CD4-positive, alpha-beta memory T cell (primary cell): ENCODE results near the gene ANKRD33B. TPM values are rescaled to one million over a fixed set of nuclear protein-coding genes. Genes with fewer than 3 reads are reported as not detected.
"Not testable (repeated sequence)": the region's sequence is repeated elsewhere in the genome, so short reads cannot be mapped to it uniquely, and the experiment has no call there.

Source experiments
- CTCF ChIA-PET: fragments of 350-600 bp; sonication (Branson Sonifier 250); formaldehyde crosslinking; loops from one replicate; lab custom pipeline; 2021; ENCODE audit warnings: inconsistent platforms; ENCODE audit not compliant: partially characterized antibody; lab: Charles Lee
- POLR2A ChIA-PET: fragments of 350-600 bp; sonication (Branson Sonifier 250); formaldehyde crosslinking; loops from one replicate; lab custom pipeline; 2021; ENCODE audit not compliant: partially characterized antibody; lab: Charles Lee
- DNase-seq, 5 donors: peaks; one replicate each; pipeline versions ENCODE4 v3.0.0 to v3.0.0-alpha.2; 2020 to 2022; ENCODE audit warnings: mixed read lengths in 1 of 5
- H3K27ac ChIP-seq: one replicate; pipeline ENCODE4 v1.7.0; 2013; ENCODE audit warnings: low read depth, low read length
- H3K27me3 ChIP-seq: 2 replicates; pipeline ENCODE4 v1.7.0; 2013; ENCODE audit warnings: mild to moderate bottlenecking, low read length, moderate library complexity; ENCODE audit not compliant: insufficient read depth
- H3K36me3 ChIP-seq: 2 replicates; pipeline ENCODE4 v1.7.0; 2013; ENCODE audit warnings: mild to moderate bottlenecking, low read length, moderate library complexity; ENCODE audit not compliant: insufficient read depth
- H3K4me1 ChIP-seq: 2 replicates; pipeline ENCODE4 v1.7.0; 2013; ENCODE audit warnings: mild to moderate bottlenecking, low read length, moderate library complexity; ENCODE audit not compliant: insufficient read depth
- H3K4me3 ChIP-seq, 2 donors: one replicate each; pipeline ENCODE4 v1.7.0; 2013; ENCODE audit warnings: low read length in 2 of 2, mild to moderate bottlenecking in 1 of 2
- H3K9me3 ChIP-seq, 2 donors: one replicate each; pipeline ENCODE4 v1.7.0; 2013; ENCODE audit warnings: low read length in 2 of 2, control low read depth in 1 of 2; ENCODE audit not compliant: control insufficient read depth in 1 of 2
- H3K27ac Mint-ChIP-seq, 7 donors: one replicate each; pipeline ENCODE4 v1.8.0; 2020 to 2021; ENCODE audit warnings: mixed read lengths in 7 of 7, mild to moderate bottlenecking in 6 of 7, inconsistent platforms in 3 of 7, moderate library complexity in 3 of 7
- H3K27me3 Mint-ChIP-seq, 2 donors: one replicate each; pipeline ENCODE4 v1.8.0; 2020 to 2021; ENCODE audit warnings: mixed read lengths in 2 of 2
- H3K36me3 Mint-ChIP-seq, 2 donors: one replicate each; pipeline ENCODE4 v1.8.0; 2020 to 2021; ENCODE audit warnings: mixed read lengths in 2 of 2, inconsistent platforms in 1 of 2, mild to moderate bottlenecking in 1 of 2
- H3K4me1 Mint-ChIP-seq, 4 donors: one replicate each; pipeline ENCODE4 v1.8.0; 2020 to 2021; ENCODE audit warnings: mixed read lengths in 4 of 4, mild to moderate bottlenecking in 1 of 4
- H3K4me3 Mint-ChIP-seq, 8 donors: one replicate each; pipeline ENCODE4 v1.8.0; 2020 to 2021; ENCODE audit warnings: mixed read lengths in 8 of 8, mild to moderate bottlenecking in 7 of 8, moderate library complexity in 6 of 8, inconsistent platforms in 3 of 8
- H3K9me3 Mint-ChIP-seq, 8 donors: one replicate each; pipeline ENCODE4 v1.8.0; 2020 to 2021; ENCODE audit warnings: mixed read lengths in 8 of 8, mild to moderate bottlenecking in 5 of 8, inconsistent platforms in 3 of 8, moderate library complexity in 1 of 8
- intact Hi-C: fragments of 100-400 bp; cut with micrococcal nuclease; formaldehyde crosslinking; loops from one replicate; pipeline ENCODE4 v1.15.1; 2023
- polyA plus RNA-seq, 2 donors: library from polyadenylated mRNA; unstranded; fragments of 300-500 nt; fragmentation: Illumina TruSeq; gene quantifications; one replicate each; pipeline ENCODE4 v1.2.3, GENCODE V29; 2021
- total RNA-seq, 2 experiments: library from RNA; stranded (reverse); gene quantifications; one replicate each; pipeline ENCODE4 v1.2.3, GENCODE V29; 2021

The ANKRD33B gene
- total and polyA plus RNA-seq, 4 experiments from 2014 or later, result 0.05 to 2.3 (median 1.2) TPM

DNA sequence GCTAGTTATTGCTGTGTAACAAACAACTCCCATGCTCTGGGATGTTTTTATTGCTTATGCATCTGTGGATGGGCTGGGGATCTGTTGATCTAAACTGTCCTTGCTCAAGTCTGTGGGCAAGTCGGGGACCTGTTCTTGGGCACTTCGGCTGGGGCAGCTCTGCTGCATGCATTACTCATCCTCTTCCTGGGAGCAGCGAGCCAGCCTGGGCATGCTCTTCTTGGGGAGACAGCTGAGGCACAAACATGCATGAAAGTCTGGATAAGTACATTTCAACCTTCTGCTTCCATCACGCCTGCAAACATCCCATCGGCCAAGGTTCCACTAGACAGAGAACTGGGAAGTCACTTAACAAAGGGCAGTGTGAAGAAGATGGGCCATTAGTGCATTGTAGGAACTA, 66.3 kb downstream of the ANKRD33B start:
- H3K27me3 Mint-ChIP-seq, result peaks cover 0 to 4% of the 10 kb centered on the region in 2 donors
- no peaks in the 10 kb centered on the region for H3K27me3 ChIP-seq
- H3K27ac Mint-ChIP-seq, result peak overlapping the region in 1 of 7 donors; percentile 14
- H3K9me3 Mint-ChIP-seq, result no peaks in the 10 kb centered on the region
- H3K4me3 ChIP-seq, result no peak overlapping the region
- CTCF ChIA-PET, result interaction anchor here (7.0 to 7.4 kb wide), 2 partner anchors 177 to 345 kb away, joined by 144 to 188 read pairs; no protein-coding TSS in a partner anchor
- no peak overlapping the region for H3K27ac ChIP-seq
- H3K36me3 Mint-ChIP-seq, result no peaks in the 10 kb centered on the region
- peaks cover 41% of the 10 kb centered on the region for H3K4me1 ChIP-seq
- intact Hi-C loops, result loop anchor here (10.0 kb wide), 1 partner anchor 135 kb away; the partner anchor contains the start of gene DAP
- H3K4me1 Mint-ChIP-seq, result peaks cover 28 to 66% (median 45%) of the 10 kb centered on the region in 4 donors
- no peaks in the 10 kb centered on the region for H3K9me3 ChIP-seq
- H3K36me3 ChIP-seq, result no peaks in the 10 kb centered on the region
- peak overlapping the region in 2 of 8 donors; percentile 5 to 15 for H3K4me3 Mint-ChIP-seq
- DNase-seq, result no peak
- POLR2A ChIA-PET, result no interaction called here

- H3K4me3 ChIP-seq, POLR2A ChIA-PET, DNase-seq, H3K9me3 Mint-ChIP-seq, H3K36me3 ChIP-seq, H3K9me3 ChIP-seq, H3K36me3 Mint-ChIP-seq, H3K27me3 Mint-ChIP-seq, H3K27me3 ChIP-seq, H3K27ac ChIP-seq: not testable (repeated sequence)
- intact Hi-C loops, result loop anchor here (10.0 kb wide), 1 partner anchor 134 kb away; the partner anchor contains the start of gene DAP
- CTCF ChIA-PET, result interaction anchor here (7.0 kb wide), 1 partner anchor 345 kb away, joined by 144 read pairs; no protein-coding TSS in a partner anchor
- Mint-ChIP-seq H3K4me1 (peaks cover 32 to 72% (median 50%) of the 10 kb centered on the region in 4 donors), H3K27ac (peak overlapping the region in 2 of 7 donors; percentile 26 to 65), H3K4me3 (peak overlapping the region in 5 of 8 donors; percentile 33 to 81 (median 80))
- peaks cover 47% of the 10 kb centered on the region for H3K4me1 ChIP-seq
Observed at GRCh38 chr5:10630744-10631143, 66.9 kb downstream of the ANKRD33B start.

GRCh38 chr5:10631316-10631996, 67.6 kb downstream of the ANKRD33B start:
- Histone ChIP-seq H3K36me3 (no peaks in the 10 kb centered on the region), H3K27me3 (no peaks in the 10 kb centered on the region), H3K27ac (no peak overlapping the region), H3K9me3 (no peaks in the 10 kb centered on the region), H3K4me3 (no peak overlapping the region), H3K4me1 (peaks cover 50% of the 10 kb centered on the region)
- Mint-ChIP-seq H3K27me3 (peaks cover 0 to 4% of the 10 kb centered on the region in 2 donors), H3K27ac (peak overlapping the region in 6 of 7 donors; percentile 59 to 92 (median 89)), H3K4me1 (peaks cover 32 to 77% (median 52%) of the 10 kb centered on the region in 4 donors), H3K4me3 (peak overlapping the region in 7 of 8 donors; percentile 72 to 83 (median 80)), H3K36me3 (no peaks in the 10 kb centered on the region), H3K9me3 (no peaks in the 10 kb centered on the region)
- CTCF ChIA-PET, result no interaction called here
- intact Hi-C loops, result loop anchor here (10.0 kb wide), 1 partner anchor 133 kb away; the partner anchor contains the start of gene DAP
- DNase-seq, result no peak
- POLR2A ChIA-PET, result no interaction called here

GRCh38 chr5:10632110-10632761, 68.4 kb downstream of the ANKRD33B start:
- H3K27ac Mint-ChIP-seq, result peak overlapping the region in 6 of 7 donors; percentile 59 to 92 (median 89)
- no peak overlapping the region for H3K4me3 ChIP-seq
- H3K36me3 Mint-ChIP-seq, result no peaks in the 10 kb centered on the region
- DNase-seq, result peak in 4 of 5 donors; percentile 12 to 67 (median 14)
- H3K4me1 ChIP-seq, result peaks cover 48% of the 10 kb centered on the region
- CTCF ChIA-PET, result interaction anchor here (0.8 kb wide), 1 partner anchor 349 kb away, joined by 5 read pairs; no protein-coding TSS in a partner anchor
- peaks cover 29 to 79% (median 49%) of the 10 kb centered on the region in 4 donors for H3K4me1 Mint-ChIP-seq
- no peak overlapping the region for H3K27ac ChIP-seq
- H3K27me3 ChIP-seq, result no peaks in the 10 kb centered on the region
- H3K9me3 ChIP-seq, result no peaks in the 10 kb centered on the region
- H3K27me3 Mint-ChIP-seq, result peaks cover 0 to 4% of the 10 kb centered on the region in 2 donors
- H3K4me3 Mint-ChIP-seq, result peak overlapping the region; percentile 28 to 83 (median 78)
- H3K36me3 ChIP-seq, result no peaks in the 10 kb centered on the region
- POLR2A ChIA-PET, result no interaction called here
- no peaks in the 10 kb centered on the region for H3K9me3 Mint-ChIP-seq
- intact Hi-C loops, result loop anchor here (10.0 kb wide), 1 partner anchor 133 kb away; the partner anchor contains the start of gene DAP

- Mint-ChIP-seq H3K27me3 (peaks cover 0 to 4% of the 10 kb centered on the region in 2 donors), H3K4me1 (peaks cover 22 to 77% (median 42%) of the 10 kb centered on the region in 4 donors), H3K4me3 (peak overlapping the region; percentile 9 to 85 (median 78)), H3K36me3 (peaks cover 0 to 1% of the 10 kb centered on the region in 2 donors), H3K9me3 (peaks cover 0 to 3% (median 2%) of the 10 kb centered on the region in 8 donors), H3K27ac (peak overlapping the region in 6 of 7 donors; percentile 84 to 94 (median 91))
- ChIA-PET CTCF (interaction anchor here (1.1 kb wide), 1 partner anchor 52 kb away, joined by 3 read pairs; no protein-coding TSS in a partner anchor), POLR2A (no interaction called here)
- intact Hi-C loops, result loop anchor here (2.0 to 10.0 kb wide), 2 partner anchors 69 to 131 kb away; partner anchors contain the start of genes ANKRD33B and DAP
- H3K4me3 ChIP-seq, result no peak overlapping the region
- H3K27ac ChIP-seq, result peak overlapping the region; percentile 20
- H3K36me3 ChIP-seq, result no peaks in the 10 kb centered on the region
- H3K9me3 ChIP-seq, result no peaks in the 10 kb centered on the region
- H3K27me3 ChIP-seq, result no peaks in the 10 kb centered on the region
- H3K4me1 ChIP-seq, result peaks cover 42% of the 10 kb centered on the region
- peak; percentile 28 to 73 (median 38) for DNase-seq
Observed at GRCh38 chr5:10633271-10634049, 69.6 kb downstream of the ANKRD33B start.

GRCh38 chr5:10634050-10634449, 70.2 kb downstream of the ANKRD33B start:
- Histone ChIP-seq H3K4me1 (peaks cover 42% of the 10 kb centered on the region), H3K27ac (no peak overlapping the region), H3K4me3 (no peak overlapping the region), H3K36me3 (no peaks in the 10 kb centered on the region), H3K27me3 (no peaks in the 10 kb centered on the region), H3K9me3 (no peaks in the 10 kb centered on the region)
- peak overlapping the region in 7 of 8 donors; percentile 67 to 85 (median 79) for H3K4me3 Mint-ChIP-seq
- H3K36me3 Mint-ChIP-seq, result peaks cover 0 to 4% of the 10 kb centered on the region in 2 donors
- peaks cover 0 to 4% of the 10 kb centered on the region in 2 donors for H3K27me3 Mint-ChIP-seq
- peaks cover 22 to 81% (median 42%) of the 10 kb centered on the region in 4 donors for H3K4me1 Mint-ChIP-seq
- ChIA-PET POLR2A (no interaction called here), CTCF (interaction anchor here (1.1 to 1.5 kb wide), 2 partner anchors 51 to 350 kb away, joined by 3 to 4 read pairs; no protein-coding TSS in a partner anchor)
- peaks cover 0 to 8% (median 4%) of the 10 kb centered on the region in 8 donors for H3K9me3 Mint-ChIP-seq
- DNase-seq, result no peak
- intact Hi-C loops, result loop anchor here (2.0 to 10.0 kb wide), 2 partner anchors 69 to 131 kb away; partner anchors contain the start of genes ANKRD33B and DAP
- peak overlapping the region in 6 of 7 donors; percentile 84 to 94 (median 91) for H3K27ac Mint-ChIP-seq
